SK-N-SH treated with all-trans-retinoic acid at 6 μM for 48 hours (cell line): ENCODE data around the gene HELLS.

Source experiments
- ATAC-seq: fragments of 200-7000 bp; cut with Tn5 transposase; 3 replicates; pipeline ENCODE4 v1.9.1; 2020; ENCODE audit warnings: mild to moderate bottlenecking, moderate library complexity
- ARNTL ChIP-seq: fragments of 450-650 bp; formaldehyde crosslinking; IDR thresholded peaks from 2 replicates; pipeline ENCODE4 v1.5.0; 2020; ENCODE audit warnings: low read depth, mild to moderate bottlenecking, moderate library complexity, borderline replicate concordance
- BACH2 ChIP-seq: fragments of 250-450 bp; sonication (Bioruptor Pico); IDR thresholded peaks from 2 replicates; pipeline ENCODE4 v1.9.0; 2021; ENCODE audit warnings: mild to moderate bottlenecking, borderline replicate concordance
- CSDC2 ChIP-seq: fragments of 250-450 bp; sonication (Bioruptor Pico); IDR thresholded peaks from 2 replicates; pipeline ENCODE4 v1.5.0; 2020; ENCODE audit warnings: mild to moderate bottlenecking, moderate library complexity
- ESRRG ChIP-seq: fragments of 250-450 bp; sonication (Bioruptor Pico); IDR thresholded peaks from 2 replicates; pipeline ENCODE4 v1.6.1; 2021; ENCODE audit warnings: mild to moderate bottlenecking
- GLIS3 ChIP-seq: fragments of 250-450 bp; sonication (Bioruptor Pico); IDR thresholded peaks from 2 replicates; pipeline ENCODE4 v1.5.0; 2020; ENCODE audit warnings: mild to moderate bottlenecking, moderate library complexity
- ISL1 ChIP-seq: fragments of 250-450 bp; sonication (Bioruptor Pico); IDR thresholded peaks from 2 replicates; pipeline ENCODE4 v2.1.2; 2022; ENCODE audit warnings: mild to moderate bottlenecking, moderate library complexity
- OSR1 ChIP-seq: fragments of 250-450 bp; sonication (Bioruptor Pico); IDR thresholded peaks from 2 replicates; pipeline ENCODE4 v1.8.0; 2022; ENCODE audit warnings: moderate library complexity, mild to moderate bottlenecking, inconsistent platforms
- PPARA ChIP-seq: fragments of 250-450 bp; sonication (Bioruptor Pico); IDR thresholded peaks from 2 replicates; pipeline ENCODE4 v1.5.0; 2020; ENCODE audit warnings: mild to moderate bottlenecking, borderline replicate concordance
- RARB ChIP-seq: fragments of 250-450 bp; sonication (Bioruptor Pico); IDR thresholded peaks from 2 replicates; pipeline ENCODE4 v1.8.0; 2021; ENCODE audit warnings: mild to moderate bottlenecking, moderate library complexity
- SNAI2 ChIP-seq: fragments of 250-450 bp; sonication (Bioruptor Pico); IDR thresholded peaks from 2 replicates; pipeline ENCODE4 v1.5.0; 2020; ENCODE audit warnings: mild to moderate bottlenecking, moderate library complexity
- TCF4 ChIP-seq: fragments of 250-450 bp; sonication (Bioruptor Pico); IDR thresholded peaks from 2 replicates; pipeline ENCODE4 v1.8.0; 2021; ENCODE audit warnings: mild to moderate bottlenecking, moderate library complexity, borderline replicate concordance
- TOX ChIP-seq: fragments of 250-450 bp; sonication (Bioruptor Pico); IDR thresholded peaks from 2 replicates; pipeline ENCODE4 v1.8.0; 2021; ENCODE audit warnings: mild to moderate bottlenecking, moderate library complexity, borderline replicate concordance
- ZC3H10 ChIP-seq: fragments of 250-450 bp; sonication (Bioruptor Pico); IDR thresholded peaks from 2 replicates; pipeline ENCODE4 v1.5.1; 2021; ENCODE audit warnings: mild to moderate bottlenecking, moderate library complexity
- ZFP3 ChIP-seq: fragments of 250-450 bp; sonication (Bioruptor Pico); IDR thresholded peaks from 2 replicates; pipeline ENCODE4 v1.5.0; 2020; ENCODE audit warnings: mild to moderate bottlenecking, moderate library complexity
- ZFP30 ChIP-seq: fragments of 450-650 bp; formaldehyde crosslinking; IDR thresholded peaks from 2 replicates; pipeline ENCODE4 v1.5.0; 2022; ENCODE audit warnings: mild to moderate bottlenecking, moderate library complexity
- ZNF565 ChIP-seq: fragments of 450-650 bp; formaldehyde crosslinking; conservative IDR thresholded peaks from 2 replicates; pipeline ENCODE4 v1.5.0; 2020; ENCODE audit warnings: low read depth, mild to moderate bottlenecking, moderate library complexity
- ZNF70 ChIP-seq: fragments of 450-650 bp; formaldehyde crosslinking; IDR thresholded peaks from 2 replicates; pipeline ENCODE4 v1.5.0; 2020; ENCODE audit warnings: mild to moderate bottlenecking, moderate library complexity
- ZNF8 ChIP-seq: fragments of 450-650 bp; formaldehyde crosslinking; IDR thresholded peaks from 2 replicates; pipeline ENCODE4 v1.5.0; 2020; ENCODE audit warnings: mild to moderate bottlenecking, moderate library complexity
- TF ChIP-seq, protein P1 (sequence below): fragments of 250-450 bp; sonication (Bioruptor Pico); IDR thresholded peaks from 2 replicates; pipeline ENCODE4 v1.8.0; 2020; ENCODE audit warnings: mild to moderate bottlenecking, moderate library complexity, borderline replicate concordance
- TF ChIP-seq, protein P2 (sequence below): fragments of 250-450 bp; sonication (Bioruptor Pico); IDR thresholded peaks from 2 replicates; pipeline ENCODE4 v1.8.0; 2021; ENCODE audit warnings: low read depth, mild to moderate bottlenecking, moderate library complexity, borderline replicate concordance
- TF ChIP-seq, protein P3 (sequence below): fragments of 250-450 bp; sonication (Bioruptor Pico); IDR thresholded peaks from 2 replicates; pipeline ENCODE4 v1.5.1; 2020; ENCODE audit warnings: low read depth, mild to moderate bottlenecking, moderate library complexity

The HELLS gene

DNA sequence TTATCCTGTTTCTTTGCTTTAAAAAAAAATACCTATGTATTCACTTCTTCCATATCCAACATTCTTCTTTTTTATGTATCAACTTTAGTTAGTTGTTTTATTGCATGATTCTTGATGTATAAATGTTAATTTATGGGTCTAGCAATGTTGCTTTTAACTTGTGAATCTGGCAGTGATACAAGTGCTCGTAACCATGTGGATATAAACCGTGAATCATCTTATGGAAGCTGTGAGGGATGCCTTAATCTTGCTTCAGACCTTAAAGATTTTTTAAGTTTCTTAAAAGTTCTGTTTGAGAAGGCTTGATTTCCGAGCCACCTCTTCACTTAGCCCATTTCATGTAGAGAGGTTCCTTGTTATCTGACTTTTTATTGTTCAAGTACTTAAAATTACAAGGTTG, 25.9 kb downstream of the HELLS start:
- no peak for TF ChIP-seq ZNF565 (CRISPR knock-in tag)
- no peak for ATAC-seq

DNA sequence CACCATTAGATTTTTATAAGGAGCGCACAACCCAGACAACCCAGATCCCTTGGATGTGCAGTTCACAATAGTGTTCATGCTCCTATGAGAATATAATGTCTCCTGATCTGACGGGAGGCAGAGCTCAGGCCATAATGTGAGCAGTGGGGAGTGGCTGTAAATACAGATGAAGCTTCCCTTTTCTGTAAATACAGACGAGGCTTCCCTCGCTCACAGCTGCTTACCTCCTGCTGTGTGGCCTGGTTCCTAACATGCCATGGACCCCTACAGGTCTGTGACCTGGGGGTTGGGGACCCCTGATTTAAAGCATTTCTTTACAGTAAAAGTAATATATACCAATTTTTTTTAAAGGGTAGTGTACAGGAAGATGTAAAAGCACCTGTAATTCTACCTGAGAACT, 33.2 kb downstream of the HELLS start:
- TF ChIP-seq CSDC2 (no peak), ZFP30 (CRISPR knock-in tag) (no peak), SNAI2 (CRISPR knock-in tag) (no peak), TCF4 (no peak), OSR1 (CRISPR knock-in tag) (no peak), ZNF8 (CRISPR knock-in tag) (no peak)
- TF ChIP-seq, all 23 proteins: peak for 0
- ATAC-seq, result no peak

DNA sequence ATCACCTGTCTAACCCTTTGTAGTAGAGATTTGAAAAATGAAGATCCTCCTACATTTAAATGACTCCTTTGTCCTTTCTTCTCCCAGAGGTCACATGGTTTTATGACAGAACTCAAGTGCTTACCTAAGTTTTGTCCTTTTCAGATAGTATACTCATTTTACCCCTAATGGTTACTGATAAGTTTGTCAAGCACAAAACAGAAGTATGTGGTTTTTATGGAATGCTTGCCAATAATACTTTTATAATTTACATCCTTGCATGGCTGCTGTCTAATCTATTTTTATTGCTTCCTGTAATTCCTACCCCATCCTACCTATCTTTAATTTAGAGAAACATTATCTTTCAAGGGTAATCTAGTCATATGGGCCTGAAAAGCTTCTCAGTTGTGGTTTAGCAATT, 37.5 kb downstream of the HELLS start:
- TF ChIP-seq ZFP3 (CRISPR knock-in tag), result no peak
- TF ChIP-seq ISL1 (CRISPR knock-in tag), result peak; percentile 57
- peak; percentile 27; the same call in 1 of the 3 replicates for ATAC-seq

DNA sequence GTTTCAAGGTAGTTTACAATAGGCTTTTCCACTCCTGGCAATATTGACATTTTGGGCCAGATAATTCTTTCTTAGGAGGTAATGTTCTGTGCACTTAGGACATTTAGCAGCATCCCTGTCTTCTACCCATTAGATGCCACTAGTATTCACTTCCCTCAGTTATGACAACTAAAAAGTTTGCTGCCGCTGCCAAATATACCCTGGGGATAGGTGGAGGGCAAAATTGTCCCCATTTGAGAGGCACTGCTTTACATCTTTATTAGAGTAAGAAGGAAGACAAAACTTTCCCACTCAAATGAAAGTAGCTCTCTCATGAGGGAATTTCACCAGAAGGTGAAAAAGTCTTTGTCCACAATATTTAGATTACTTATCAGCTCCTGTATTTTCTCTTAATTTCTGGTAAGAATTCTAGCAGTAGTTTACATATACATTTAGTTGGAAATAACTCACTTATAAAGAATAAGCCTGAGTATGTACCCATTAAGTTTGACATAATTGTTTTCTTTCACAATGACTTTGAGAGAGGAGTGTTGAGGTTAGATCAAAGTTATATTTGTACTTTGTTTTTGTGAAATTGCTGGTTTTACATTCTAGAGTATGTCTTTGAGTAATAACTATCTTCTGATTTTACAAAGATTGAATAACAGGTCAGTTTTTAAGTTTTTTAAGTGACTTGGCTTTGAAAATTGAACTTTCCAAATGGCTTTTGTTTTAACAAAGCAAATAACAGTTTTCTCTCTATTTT, 46.0 kb downstream of the HELLS start:
- no peak for ATAC-seq
- no peak for TF ChIP-seq CSDC2
- TF ChIP-seq PPARA (CRISPR knock-in tag), result no peak
- no peak for TF ChIP-seq ZNF565 (CRISPR knock-in tag)
- no peak for TF ChIP-seq ZFP3 (CRISPR knock-in tag)
- no peak for TF ChIP-seq ARNTL
- no peak for TF ChIP-seq TOX (CRISPR knock-in tag)
- TF ChIP-seq ZNF8 (CRISPR knock-in tag), result no peak
- TF ChIP-seq ZC3H10 (CRISPR knock-in tag), result no peak
- TF ChIP-seq ESRRG (CRISPR knock-in tag), result no peak
- TF ChIP-seq, protein P1, sequence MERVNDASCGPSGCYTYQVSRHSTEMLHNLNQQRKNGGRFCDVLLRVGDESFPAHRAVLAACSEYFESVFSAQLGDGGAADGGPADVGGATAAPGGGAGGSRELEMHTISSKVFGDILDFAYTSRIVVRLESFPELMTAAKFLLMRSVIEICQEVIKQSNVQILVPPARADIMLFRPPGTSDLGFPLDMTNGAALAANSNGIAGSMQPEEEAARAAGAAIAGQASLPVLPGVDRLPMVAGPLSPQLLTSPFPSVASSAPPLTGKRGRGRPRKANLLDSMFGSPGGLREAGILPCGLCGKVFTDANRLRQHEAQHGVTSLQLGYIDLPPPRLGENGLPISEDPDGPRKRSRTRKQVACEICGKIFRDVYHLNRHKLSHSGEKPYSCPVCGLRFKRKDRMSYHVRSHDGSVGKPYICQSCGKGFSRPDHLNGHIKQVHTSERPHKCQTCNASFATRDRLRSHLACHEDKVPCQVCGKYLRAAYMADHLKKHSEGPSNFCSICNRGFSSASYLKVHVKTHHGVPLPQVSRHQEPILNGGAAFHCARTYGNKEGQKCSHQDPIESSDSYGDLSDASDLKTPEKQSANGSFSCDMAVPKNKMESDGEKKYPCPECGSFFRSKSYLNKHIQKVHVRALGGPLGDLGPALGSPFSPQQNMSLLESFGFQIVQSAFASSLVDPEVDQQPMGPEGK (CRISPR knock-in tag), result no peak
- TF ChIP-seq OSR1 (CRISPR knock-in tag), result no peak
- no peak for TF ChIP-seq GLIS3 (CRISPR knock-in tag)
- TF ChIP-seq, protein P2, sequence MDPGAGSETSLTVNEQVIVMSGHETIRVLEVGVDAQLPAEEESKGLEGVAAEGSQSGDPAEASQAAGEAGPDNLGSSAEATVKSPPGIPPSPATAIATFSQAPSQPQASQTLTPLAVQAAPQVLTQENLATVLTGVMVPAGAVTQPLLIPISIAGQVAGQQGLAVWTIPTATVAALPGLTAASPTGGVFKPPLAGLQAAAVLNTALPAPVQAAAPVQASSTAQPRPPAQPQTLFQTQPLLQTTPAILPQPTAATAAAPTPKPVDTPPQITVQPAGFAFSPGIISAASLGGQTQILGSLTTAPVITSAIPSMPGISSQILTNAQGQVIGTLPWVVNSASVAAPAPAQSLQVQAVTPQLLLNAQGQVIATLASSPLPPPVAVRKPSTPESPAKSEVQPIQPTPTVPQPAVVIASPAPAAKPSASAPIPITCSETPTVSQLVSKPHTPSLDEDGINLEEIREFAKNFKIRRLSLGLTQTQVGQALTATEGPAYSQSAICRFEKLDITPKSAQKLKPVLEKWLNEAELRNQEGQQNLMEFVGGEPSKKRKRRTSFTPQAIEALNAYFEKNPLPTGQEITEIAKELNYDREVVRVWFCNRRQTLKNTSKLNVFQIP (CRISPR knock-in tag), result no peak
- no peak for TF ChIP-seq ISL1 (CRISPR knock-in tag)

DNA sequence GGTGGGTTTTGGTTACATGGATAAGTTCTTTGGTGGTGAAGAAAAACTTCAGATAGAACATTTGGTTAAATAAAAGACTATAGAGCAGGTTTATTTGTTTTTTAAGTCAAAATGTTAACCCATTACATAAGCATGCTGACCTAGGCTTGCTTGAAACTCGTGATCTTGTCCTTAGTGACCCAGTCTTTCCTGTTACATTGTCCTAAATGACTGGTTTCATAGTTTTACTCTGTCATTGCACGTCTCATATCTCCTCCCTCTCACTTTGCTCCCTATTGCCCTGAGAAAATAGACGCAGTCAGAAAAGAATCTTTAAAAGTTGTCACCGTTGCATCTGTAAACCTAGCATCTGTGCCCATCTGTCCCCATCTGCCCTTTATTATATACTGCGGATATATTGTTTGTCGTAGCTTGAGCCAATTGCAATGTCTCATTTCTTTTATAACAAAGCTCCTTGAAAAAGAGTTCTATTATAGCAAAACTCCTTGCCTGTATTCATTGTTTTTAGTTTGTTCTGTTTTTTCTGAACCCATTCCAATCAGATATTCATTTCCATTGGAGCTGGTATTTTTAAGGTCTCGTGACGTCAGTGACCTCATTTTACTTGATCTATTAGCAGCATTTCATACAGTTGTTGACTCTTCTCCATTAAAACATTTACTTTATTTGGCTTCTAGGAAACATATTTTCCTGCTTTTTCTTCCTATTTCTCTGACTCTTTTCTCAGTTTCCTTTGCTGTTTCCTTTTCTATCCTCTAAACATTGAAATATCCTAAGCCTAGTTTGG, 57.3 kb downstream of the HELLS start:
- no peak for ATAC-seq
- no peak for TF ChIP-seq TCF4
- no peak for TF ChIP-seq CSDC2
- no peak for TF ChIP-seq GLIS3 (CRISPR knock-in tag)
- TF ChIP-seq ZC3H10 (CRISPR knock-in tag), result no peak
- no peak for TF ChIP-seq ESRRG (CRISPR knock-in tag)
- TF ChIP-seq, protein P1 (CRISPR knock-in tag), result no peak
- TF ChIP-seq TOX (CRISPR knock-in tag), result no peak
- TF ChIP-seq ZFP30 (CRISPR knock-in tag), result no peak
- no peak for TF ChIP-seq ZNF565 (CRISPR knock-in tag)
- no peak for TF ChIP-seq ARNTL
- no peak for TF ChIP-seq SNAI2 (CRISPR knock-in tag)
- no peak for TF ChIP-seq ISL1 (CRISPR knock-in tag)
- no peak for TF ChIP-seq ZNF70 (CRISPR knock-in tag)
- no peak for TF ChIP-seq ZNF8 (CRISPR knock-in tag)
- TF ChIP-seq RARB, result no peak
- no peak for TF ChIP-seq ZFP3 (CRISPR knock-in tag)
- TF ChIP-seq, protein P3, sequence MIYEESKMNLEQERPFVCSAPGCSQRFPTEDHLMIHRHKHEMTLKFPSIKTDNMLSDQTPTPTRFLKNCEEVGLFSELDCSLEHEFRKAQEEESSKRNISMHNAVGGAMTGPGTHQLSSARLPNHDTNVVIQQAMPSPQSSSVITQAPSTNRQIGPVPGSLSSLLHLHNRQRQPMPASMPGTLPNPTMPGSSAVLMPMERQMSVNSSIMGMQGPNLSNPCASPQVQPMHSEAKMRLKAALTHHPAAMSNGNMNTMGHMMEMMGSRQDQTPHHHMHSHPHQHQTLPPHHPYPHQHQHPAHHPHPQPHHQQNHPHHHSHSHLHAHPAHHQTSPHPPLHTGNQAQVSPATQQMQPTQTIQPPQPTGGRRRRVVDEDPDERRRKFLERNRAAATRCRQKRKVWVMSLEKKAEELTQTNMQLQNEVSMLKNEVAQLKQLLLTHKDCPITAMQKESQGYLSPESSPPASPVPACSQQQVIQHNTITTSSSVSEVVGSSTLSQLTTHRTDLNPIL, result no peak
- no peak for TF ChIP-seq BACH2 (CRISPR knock-in tag)
